Raji (cell line): Measurements from ENCODE around the gene IFITM5.

ENCODE experiments used
- POLR2A ChIP-seq: IDR thresholded peaks from 2 replicates; pipeline ENCODE4 v1.6.1; 2011; ENCODE audit warnings: low read depth, low read length, control low read depth; ENCODE audit not compliant: insufficient read depth

The IFITM5 gene

DNA sequence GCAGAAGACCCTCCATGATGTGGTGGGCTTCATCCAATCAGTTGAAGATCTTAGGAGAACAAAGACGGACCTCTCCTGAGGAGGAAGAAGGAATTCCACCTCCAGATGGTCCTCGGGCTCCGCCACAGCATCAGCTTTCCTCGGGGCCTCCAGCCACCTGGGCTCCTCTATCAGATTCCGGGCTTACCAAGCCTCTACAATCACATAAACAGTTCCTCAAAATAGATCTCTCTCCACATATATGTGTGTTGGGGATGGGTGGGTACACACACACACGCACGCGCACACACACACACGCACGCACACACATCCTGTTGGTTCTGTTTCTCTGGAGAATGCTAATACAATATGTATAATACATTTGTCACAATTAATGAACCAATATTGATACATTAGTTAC lies 39.9 kb downstream of the IFITM5 start:
- no peak for TF ChIP-seq POLR2A

- no peak for TF ChIP-seq POLR2A
Observed at GRCh38 chr11:257766-258493, 41.4 kb downstream of the IFITM5 start.

DNA sequence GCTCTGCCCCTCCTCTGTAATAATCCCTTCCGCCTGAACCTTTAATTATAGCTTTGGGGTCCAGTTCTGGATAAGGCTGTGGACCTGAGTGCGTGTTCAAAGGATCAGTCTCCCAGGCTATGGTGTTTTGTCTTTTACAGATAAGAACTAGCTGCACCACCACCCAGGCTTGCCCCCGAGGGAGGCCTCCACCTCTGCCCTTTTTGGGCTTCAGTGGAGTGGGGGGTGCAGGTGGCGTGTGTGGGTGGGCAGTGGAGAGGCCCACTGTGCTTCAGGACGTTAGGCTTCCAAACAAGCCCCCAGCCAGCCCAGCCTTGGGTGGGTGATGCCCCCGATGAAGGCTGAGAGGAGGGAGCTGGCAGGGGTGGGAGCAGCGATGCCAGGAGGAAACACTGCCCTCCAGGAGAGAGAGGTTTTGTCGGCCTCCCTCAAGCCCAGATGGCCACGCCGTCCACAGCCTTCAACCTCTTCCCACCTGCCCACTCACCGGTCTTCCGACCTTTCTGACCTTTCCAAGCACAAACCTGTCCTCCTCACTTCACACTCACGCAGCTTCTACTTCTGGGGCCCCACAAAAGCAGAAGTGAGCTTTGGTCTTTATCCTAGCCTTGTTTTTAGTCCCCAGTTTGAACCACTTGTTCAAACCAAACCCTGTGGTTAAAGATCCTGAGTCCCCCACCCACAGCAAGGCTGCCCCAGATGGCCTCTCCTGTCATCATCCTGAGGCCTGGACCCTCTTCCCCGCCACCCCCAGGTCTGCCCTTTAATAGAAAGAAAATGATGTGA lies 42.2 kb downstream of the IFITM5 start:
- no peak for TF ChIP-seq POLR2A

- TF ChIP-seq POLR2A = no peak
Observed at GRCh38 chr11:255816-256215, 43.5 kb downstream of the IFITM5 start.

GRCh38 chr11:255176-255575 lies 44.1 kb downstream of the IFITM5 start:
- TF ChIP-seq POLR2A = no peak

DNA sequence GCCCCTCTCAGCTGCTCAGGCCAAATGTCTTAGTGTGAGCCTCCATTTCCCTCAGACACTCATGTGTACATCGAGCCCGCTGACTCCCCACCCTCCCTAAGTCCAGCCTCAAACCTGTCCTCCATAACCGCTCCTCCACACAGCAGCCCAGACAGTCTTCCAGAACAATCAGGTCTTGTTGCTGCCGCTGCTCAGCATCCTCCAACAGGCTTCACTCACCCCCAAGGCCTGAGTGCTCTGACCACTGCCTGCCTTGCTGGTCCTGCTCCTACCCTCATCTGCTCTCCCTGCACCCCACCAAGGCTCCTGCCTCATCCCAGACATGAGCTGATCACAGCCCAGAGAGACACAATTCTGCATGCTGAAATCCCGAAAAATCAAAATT lies 45.4 kb downstream of the IFITM5 start:
- no peak for TF ChIP-seq POLR2A

- no peak for TF ChIP-seq POLR2A
Observed at GRCh38 chr11:253160-253885, 46.0 kb downstream of the IFITM5 start.

DNA sequence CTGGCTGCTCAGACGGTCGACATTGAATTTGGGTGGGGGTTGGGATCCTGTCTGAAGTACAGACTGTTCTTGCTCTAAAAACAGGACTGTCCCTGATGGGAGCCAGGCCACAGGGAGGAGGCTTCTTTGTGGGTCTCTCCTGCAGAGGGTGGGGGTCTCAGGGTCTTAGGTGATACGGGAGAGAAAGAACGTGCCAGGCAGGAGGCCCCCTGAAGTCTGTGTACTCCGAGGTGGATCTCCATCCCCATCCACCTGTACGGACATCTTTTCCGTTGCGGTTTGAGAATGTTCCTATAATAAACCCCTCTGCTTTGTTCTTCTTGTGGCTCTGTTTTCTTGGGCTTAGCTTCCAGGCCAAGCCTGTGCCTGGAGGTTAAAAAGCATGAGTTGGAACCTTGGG lies 46.7 kb downstream of the IFITM5 start:
- TF ChIP-seq POLR2A = no peak

DNA sequence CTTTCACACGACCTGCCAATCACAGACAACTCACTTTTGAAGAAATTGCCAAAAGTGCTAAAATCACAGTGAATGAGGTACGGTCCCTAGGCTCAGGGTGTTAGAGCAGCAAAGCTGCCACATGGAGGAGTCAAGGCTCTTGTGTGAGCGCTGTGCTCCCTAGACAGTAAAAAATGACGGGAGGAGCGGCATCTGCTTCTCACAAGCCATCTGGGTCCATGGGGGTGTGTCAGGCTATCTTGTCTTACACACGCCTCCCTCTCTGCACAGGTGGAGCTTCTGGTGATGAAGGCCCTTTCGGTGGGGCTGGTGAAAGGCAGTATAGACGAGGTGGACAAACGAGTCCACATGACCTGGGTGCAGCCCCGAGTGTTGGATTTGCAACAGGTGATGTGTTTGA lies 47.8 kb downstream of the IFITM5 start:
- TF ChIP-seq POLR2A = no peak

DNA sequence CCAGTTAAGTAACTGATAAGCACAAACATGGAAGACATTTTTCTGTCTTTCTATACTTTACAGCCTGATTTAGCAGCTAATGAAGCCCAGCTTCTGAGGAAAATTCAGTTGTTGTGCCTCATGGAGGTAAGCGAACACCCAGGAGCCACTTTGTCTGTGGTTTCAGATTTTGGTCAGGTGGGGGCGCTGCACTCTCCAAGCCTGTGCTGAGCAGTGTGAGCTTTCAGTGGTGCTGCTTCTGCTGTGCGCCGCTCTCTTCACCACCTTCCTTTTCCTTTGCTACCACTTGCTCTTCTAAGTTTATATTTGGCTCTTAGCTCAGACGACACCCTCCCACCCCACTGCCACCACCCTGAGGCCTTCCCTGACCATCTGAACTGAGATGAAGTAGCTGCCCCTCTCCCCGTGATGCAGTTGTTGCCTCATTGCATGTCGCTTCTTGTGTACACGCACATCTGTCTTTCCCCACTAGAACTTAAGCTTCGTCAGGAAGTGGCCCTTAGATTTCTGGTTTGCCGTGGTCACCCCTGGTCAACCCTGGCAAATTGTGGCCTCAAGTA lies 48.5 kb downstream of the IFITM5 start:
- TF ChIP-seq POLR2A = no peak

- TF ChIP-seq POLR2A = no peak
Observed at GRCh38 chr11:250274-250673, 49.1 kb downstream of the IFITM5 start.

GRCh38 chr11:249062-249461 lies 50.3 kb downstream of the IFITM5 start:
- no peak for TF ChIP-seq POLR2A
